ENCODE data around the gene P2RY6.

The P2RY6 gene

GRCh38 chr11:73265853-73266645 is 6.1 kb upstream of the P2RY6 start:
- TF ChIP-seq, protein P1, sequence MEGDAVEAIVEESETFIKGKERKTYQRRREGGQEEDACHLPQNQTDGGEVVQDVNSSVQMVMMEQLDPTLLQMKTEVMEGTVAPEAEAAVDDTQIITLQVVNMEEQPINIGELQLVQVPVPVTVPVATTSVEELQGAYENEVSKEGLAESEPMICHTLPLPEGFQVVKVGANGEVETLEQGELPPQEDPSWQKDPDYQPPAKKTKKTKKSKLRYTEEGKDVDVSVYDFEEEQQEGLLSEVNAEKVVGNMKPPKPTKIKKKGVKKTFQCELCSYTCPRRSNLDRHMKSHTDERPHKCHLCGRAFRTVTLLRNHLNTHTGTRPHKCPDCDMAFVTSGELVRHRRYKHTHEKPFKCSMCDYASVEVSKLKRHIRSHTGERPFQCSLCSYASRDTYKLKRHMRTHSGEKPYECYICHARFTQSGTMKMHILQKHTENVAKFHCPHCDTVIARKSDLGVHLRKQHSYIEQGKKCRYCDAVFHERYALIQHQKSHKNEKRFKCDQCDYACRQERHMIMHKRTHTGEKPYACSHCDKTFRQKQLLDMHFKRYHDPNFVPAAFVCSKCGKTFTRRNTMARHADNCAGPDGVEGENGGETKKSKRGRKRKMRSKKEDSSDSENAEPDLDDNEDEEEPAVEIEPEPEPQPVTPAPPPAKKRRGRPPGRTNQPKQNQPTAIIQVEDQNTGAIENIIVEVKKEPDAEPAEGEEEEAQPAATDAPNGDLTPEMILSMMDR (IDR thresholded peaks at IDR 0.05): no peak
- no peak for TF ChIP-seq ZFX (IDR thresholded peaks at IDR 0.05; ENCODE audit: borderline replicate concordance)

GRCh38 chr11:73266646-73267020 is 5.5 kb upstream of the P2RY6 start:
- H3K27ac ChIP-seq: no peak overlapping the region
- TF ChIP-seq, protein P1 (IDR thresholded peaks at IDR 0.05): no peak
- no peak for TF ChIP-seq ZFX (IDR thresholded peaks at IDR 0.05; ENCODE audit: borderline replicate concordance)

More at GRCh38 chr11:73265853-73266645, 6.1 kb upstream of the P2RY6 start:
- no peak overlapping the region for H3K27ac ChIP-seq

- TF ChIP-seq, protein P1 (IDR thresholded peaks at IDR 0.05): no peak
- no peak for TF ChIP-seq ZFX (IDR thresholded peaks at IDR 0.05; ENCODE audit: borderline replicate concordance)
Measured at GRCh38 chr11:73267122-73267846, 4.9 kb upstream of the P2RY6 start.

GRCh38 chr11:73267906-73268540 is 4.1 kb upstream of the P2RY6 start:
- TF ChIP-seq, protein P1 (IDR thresholded peaks at IDR 0.05): no peak
- no peak for TF ChIP-seq ZFX (IDR thresholded peaks at IDR 0.05; ENCODE audit: borderline replicate concordance)
- no peak overlapping the region for H3K27ac ChIP-seq

More at GRCh38 chr11:73267122-73267846, 4.9 kb upstream of the P2RY6 start:
- no peak overlapping the region for H3K27ac ChIP-seq

DNA sequence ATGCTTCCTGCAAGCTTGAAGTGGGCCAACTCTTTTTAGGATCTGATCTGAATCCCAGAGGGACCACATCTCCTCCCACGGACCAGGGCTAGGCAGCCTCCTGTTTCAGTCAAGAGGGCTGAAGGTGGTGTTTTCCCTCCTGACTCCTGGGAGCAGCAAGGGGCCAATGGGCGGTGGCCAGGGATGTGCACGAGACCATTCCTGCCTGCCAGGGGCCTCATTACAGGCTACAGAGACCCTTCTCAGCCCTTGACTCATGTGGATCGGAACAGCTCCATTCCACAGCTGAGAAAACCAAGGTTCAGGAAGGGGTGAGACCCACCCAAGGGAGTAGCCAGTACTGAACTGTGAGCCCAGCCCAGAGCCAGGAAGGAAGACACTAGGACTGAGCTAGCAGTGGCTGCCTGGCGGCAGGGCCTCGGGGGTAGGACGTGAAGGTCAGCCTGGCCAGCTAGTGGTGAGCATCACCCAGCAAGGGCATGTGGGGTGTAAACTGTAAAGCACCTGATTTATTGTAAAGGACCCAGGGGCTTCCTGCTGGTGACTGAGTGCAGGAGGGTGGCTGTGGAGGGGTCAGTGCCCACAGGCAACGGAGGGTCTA is 3.4 kb upstream of the P2RY6 start:
- H3K27ac ChIP-seq: no peak overlapping the region
- TF ChIP-seq ZFX (IDR thresholded peaks at IDR 0.05; ENCODE audit: borderline replicate concordance): no peak
- TF ChIP-seq, protein P1 (IDR thresholded peaks at IDR 0.05): no peak

GRCh38 chr11:73269459-73270015 is 2.6 kb upstream of the P2RY6 start:
- no peak overlapping the region for H3K27ac ChIP-seq
- TF ChIP-seq, protein P1 (IDR thresholded peaks at IDR 0.05): no peak
- no peak for TF ChIP-seq ZFX (IDR thresholded peaks at IDR 0.05; ENCODE audit: borderline replicate concordance)
